ENCODE data around the gene CYP4F8.

DNA sequence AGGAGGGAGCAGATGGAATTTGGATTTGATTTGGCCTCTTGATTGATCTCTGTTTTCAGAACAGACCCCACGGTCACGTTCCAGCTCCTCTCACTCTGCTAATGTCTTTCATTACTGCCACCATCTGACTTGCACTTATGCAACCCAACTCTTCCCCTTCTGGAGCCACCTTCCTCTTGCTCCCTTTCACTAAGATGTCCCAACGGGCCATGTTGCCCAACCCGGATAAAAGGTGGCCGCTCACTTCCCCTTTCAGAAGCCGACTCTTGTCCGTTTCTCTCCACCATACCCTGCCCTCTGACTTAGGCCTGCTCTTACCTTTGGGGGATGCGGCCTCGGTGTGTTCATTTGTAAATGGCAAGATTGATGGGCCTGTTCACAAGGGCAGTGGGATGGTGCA is 27.4 kb upstream of the CYP4F8 start:
- TF ChIP-seq, protein P1, sequence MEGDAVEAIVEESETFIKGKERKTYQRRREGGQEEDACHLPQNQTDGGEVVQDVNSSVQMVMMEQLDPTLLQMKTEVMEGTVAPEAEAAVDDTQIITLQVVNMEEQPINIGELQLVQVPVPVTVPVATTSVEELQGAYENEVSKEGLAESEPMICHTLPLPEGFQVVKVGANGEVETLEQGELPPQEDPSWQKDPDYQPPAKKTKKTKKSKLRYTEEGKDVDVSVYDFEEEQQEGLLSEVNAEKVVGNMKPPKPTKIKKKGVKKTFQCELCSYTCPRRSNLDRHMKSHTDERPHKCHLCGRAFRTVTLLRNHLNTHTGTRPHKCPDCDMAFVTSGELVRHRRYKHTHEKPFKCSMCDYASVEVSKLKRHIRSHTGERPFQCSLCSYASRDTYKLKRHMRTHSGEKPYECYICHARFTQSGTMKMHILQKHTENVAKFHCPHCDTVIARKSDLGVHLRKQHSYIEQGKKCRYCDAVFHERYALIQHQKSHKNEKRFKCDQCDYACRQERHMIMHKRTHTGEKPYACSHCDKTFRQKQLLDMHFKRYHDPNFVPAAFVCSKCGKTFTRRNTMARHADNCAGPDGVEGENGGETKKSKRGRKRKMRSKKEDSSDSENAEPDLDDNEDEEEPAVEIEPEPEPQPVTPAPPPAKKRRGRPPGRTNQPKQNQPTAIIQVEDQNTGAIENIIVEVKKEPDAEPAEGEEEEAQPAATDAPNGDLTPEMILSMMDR (IDR thresholded peaks at IDR 0.05), result no peak
- TF ChIP-seq POLR2A (IDR thresholded peaks at IDR 0.05) (no peak), EP300 (IDR thresholded peaks at IDR 0.05) (no peak)
